Brain pericyte (primary cell): ENCODE data around the gene ASCC2.
"Not testable (repeated sequence)": the region's sequence is repeated elsewhere in the genome, so short reads cannot be mapped to it uniquely, and the experiment has no call there.

ENCODE experiments used
- DNase-seq: peaks from one replicate; pipeline ENCODE4 v3.0.0-alpha.2; 2012; ENCODE audit warnings: low read depth, low spot score

Gene ASCC2

DNA sequence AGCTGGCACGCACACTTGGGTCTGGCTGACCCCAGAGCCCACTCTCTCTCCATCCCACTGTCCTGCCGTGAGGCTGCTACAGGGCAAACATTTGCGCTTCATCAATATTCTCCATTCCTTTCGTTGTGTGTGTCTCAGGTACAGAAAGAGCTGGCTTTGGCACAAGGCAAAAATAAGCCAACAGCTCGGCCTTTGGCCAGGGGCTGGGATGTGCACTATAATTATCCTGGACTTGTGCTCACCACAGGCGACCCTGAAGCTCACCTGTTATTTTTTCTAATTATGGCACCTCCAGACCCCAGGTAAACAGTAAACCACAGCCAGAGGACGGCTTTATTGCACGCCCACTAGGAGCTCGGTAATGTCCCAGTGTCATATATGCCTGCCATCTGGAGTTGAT is 82.2 kb downstream of the ASCC2 start:
- DNase-seq = no peak

DNA sequence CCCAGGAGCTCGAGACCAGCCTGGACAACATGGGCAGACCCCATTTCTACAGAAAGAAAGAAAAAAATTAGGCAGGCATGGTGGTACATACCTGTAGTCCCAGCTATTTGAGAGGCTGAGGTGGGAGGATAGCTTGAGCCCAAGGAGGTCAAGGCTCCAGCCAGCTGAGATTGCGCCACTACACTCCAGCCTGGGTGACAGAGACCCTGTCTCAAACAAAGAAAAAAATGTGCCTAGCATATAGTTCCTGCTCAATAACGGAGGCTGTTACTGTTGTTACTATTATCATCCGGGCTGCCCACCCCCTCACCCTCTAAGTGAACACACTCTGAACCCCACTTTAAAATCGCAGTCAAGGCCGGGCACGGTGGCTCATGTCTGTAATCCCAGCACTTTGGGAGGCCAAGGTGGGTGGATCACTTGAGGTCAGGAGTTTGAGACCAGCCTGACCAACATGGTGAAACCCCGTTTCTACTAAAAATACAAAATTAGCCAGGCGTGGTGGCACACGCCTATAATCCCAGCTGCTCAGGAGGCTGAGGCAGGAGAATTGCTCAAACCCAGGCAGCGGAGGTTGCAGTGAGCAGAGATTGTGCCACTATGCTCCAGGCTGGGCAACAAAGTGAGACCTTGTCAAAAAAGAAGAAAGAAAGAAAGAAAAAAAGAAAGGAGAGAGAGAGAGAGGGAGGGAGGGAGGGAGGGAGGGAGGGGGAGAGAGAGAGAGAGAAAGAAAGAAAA is 83.2 kb downstream of the ASCC2 start:
- DNase-seq = not testable (repeated sequence)

DNA sequence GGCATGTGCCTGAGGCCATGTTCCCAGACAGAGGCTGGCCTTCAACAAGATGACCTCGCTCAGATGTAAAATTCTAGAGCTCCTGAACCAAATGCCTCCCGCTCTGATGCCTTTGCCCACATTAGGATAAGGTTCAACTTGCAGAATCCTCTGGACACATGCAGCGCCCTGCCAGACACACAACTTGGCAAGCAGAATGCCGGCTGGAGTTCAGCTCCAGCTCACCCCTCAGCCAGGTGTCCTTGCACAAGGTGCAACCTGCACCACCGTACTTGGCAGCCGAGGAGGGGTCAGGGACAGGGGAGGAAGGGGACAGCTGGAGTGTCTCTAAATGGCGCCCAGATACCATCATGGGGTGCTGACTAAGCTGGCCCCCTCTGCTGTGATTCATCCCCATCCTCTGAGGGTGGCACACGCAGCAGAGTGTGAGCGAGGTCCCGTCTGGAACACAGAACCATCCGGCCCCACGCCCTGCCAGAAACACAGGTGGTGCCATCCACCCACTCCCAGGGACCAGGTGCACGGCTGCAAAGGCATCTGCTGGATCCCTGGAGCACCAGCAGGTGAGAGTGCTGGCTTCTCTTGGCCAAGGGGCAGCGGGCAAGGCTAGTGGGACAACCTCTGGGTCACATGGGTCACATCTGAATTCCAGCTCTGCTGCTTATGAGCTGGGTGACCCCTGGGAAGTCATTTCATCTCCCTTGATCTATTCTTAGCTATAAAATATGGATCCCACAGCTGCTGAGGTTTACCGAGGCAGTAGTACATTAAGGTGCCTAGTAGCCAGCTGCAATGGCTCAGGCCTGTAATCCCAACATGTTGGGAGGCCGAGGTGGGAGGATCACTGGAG is 84.0 kb downstream of the ASCC2 start:
- DNase-seq = no peak

DNA sequence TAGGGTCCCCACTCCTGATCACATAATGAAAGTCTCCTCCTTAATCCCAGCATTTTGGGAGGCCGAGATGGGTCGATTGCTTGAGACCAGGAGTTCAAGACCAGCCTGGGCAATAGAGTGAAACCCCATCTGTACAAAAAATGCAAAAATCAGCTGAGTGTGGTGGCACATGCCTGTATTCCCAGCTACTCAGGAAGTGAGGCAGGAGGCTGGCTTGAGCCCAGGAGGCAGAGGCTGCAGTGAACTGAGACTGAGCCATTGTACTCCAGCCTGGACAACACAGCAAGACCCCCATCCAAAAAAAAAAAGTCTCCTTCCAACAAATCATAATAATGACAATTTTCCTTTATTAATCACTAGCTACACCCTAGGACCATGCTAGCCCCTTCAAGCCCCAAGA is 86.4 kb downstream of the ASCC2 start:
- no peak for DNase-seq

DNA sequence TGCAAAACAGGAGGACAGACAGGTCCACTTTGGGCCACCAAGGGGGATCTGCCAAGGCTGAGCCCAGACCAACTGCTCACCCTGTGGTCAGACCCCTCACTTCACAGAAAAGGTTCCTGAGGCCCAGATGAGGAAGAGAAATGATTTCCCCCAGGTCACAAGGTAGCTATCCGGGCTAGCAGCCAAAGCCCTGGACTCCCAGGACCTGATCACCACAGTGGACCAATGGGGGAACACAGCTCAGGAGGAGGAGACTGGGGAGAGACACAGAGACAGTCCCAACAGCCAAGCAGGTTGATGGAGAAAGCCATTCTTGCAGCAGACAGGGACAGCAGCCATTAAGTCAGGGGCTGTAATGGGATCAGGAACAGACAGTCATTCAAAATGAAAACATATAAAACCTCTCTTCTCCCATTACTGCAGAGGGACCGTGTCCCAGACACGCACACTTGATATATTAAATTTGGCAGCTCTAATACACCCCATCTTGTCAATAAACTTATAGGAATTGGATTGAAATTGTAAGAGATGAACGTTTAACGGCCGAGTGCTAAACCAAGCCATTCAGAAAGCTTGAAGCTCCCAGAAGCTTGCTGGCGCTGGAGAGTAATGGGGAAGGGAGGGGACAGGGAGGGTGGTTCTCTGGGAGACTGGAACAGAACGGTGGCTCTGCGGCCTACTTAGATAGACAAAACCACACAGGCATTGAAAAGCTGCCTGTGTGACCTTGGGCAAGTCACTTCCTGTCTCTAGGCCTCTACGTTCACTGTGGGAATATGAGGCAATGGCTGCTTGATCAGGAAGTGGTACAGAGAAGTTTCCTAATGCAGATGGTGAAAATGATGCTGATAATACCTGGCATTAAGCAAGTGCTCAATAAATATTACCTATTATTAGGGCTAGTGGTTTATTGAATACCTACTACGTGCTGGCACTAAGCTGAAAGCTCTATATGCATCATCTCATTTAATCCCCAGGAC is 87.2 kb downstream of the ASCC2 start:
- DNase-seq = no peak

DNA sequence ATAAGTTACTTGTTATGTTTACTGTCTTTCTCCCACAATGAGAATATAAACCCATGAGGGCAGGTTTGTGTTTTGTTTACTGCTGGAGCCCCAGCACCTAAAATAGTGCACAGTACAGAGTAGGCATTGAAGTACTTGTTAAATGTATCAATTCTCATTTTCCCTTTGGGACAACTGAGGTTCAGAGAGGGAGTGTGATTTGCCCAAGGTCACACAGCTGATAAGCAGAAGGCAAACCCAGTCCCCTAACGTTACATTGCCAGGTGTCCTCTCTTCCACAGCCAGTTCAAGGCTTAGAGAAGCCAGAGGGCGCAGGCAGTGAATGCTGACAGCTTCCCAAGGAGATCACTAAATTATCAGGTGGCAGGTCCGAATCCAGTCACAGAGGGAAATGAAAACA is 88.0 kb downstream of the ASCC2 start:
- DNase-seq = no peak

DNA sequence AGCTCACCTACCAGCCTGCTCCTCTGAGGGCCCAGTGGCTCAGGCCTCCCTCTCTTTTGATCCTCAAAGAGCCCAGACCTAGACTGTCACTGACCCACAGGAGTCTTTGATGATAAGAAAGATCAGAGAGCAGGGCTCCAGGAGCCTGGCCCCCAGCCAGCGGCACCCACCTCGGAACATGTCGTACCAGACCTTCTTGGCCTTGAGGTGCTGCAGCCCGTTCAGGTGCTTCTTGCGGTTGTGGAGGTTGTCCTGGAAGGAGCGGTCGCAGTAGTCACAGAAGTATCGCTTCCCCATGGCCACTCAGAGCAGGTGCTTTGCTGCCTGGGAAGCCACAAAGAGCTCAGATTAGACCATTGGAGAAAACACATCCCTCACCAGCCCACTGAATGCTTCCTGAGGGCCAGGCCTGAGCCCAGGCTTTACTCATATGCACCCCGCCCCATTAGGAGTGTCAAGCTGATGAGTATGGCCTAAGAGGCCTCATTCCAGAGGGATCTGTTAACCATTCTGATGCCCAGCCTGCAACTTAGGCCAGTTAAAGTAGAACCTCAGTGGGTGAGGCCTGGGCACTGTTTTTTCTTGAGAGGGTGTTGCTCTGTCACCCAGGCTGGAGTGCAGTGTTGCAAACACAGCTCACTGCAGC is 89.7 kb downstream of the ASCC2 start:
- no peak for DNase-seq

DNA sequence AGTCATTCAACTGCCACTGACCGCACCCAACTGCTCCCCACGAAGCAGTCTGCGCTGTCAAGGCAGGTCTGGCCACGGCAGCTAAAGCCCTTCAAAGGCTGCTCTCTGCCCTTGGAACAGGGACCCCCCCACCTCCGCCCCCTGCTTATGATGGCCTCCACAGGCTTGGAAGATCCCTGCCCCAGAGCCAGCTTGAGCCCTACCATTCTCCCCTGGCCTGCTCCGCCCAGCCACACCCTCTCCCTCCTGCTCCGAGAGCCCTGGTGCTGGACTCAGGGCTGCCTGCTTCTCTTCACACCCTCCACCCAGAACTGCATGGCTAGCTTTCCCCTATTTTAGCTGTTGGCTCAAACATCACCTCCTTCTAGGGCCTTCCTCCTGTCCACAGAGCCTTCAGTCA is 90.2 kb downstream of the ASCC2 start:
- DNase-seq = no peak

DNA sequence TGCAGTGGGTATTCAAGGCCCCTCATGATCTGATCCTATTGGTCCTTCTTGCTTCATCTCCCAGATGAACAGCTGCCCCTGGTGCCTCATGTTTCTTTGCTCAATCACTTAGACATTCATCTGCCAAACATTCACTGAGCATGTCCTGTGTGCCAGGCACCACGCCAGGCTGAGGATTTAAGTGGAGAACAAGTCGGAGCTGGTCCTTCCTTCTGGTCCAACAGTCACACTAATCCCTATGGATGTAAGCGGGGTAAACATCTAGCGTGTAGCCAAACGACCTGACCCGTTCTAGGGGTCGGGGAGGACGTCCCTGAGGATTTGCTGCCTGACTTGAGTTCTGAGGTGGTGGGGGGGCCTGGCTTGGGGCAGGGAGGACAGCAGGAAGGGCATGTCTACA is 93.2 kb downstream of the ASCC2 start:
- DNase-seq = no peak

DNA sequence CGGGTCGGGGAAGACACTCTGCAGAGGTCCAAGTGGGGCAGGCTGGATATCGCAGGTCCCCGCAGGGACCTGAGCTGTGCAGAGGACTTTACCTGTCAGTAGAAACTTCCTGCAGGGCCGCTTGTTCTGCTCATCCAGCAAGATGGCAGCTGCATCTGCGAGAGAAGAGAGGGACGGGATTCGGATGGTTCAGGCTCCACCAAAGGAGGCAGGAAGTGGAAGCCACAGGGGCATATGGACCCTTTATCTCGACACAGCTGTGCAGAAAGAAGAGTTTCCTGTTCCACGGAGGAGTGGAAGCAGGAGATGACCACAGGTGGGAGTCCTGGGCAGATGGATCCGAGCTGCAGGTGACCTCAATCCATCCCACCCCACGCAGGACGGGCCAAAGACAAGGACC is 95.7 kb downstream of the ASCC2 start:
- no peak for DNase-seq

DNA sequence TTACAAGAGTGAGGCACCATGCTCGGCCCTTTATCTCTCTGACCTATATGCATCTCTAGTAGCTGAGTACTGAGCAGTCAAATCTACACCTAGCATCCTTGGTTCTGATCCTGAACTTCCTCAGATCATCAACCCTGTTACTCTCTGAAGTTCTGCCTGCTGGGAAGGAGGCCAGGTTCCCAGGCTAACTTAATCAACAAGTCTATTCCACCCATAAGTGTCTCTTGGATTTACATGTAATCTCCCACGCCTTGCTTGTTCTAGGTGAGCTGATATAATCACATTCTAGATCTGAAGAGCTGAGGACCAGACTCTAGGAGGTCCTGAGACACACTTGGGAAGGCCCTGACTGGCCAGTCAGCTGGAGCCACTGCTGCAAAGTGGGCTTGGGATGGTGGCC is 96.1 kb downstream of the ASCC2 start:
- no peak for DNase-seq

DNA sequence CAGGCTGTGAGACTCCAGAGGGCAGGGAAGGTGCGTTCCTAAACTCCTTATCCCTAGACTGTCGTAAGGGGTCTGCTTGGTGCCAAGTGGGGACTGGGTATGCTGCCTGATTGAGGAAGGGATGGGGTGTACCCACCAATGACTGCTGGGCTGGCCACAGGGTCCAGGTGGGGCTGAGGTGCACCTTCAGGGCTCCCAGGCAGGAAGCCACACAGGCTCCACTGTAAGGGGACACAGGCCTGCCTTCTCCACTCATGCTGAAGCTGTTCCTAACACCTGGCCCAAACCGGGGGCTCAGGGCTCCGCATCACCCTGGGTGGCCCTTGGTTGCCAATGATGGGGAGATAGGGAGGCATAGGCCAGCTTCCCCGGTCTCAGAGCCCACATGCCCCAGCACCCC is 97.9 kb downstream of the ASCC2 start:
- no peak for DNase-seq

DNA sequence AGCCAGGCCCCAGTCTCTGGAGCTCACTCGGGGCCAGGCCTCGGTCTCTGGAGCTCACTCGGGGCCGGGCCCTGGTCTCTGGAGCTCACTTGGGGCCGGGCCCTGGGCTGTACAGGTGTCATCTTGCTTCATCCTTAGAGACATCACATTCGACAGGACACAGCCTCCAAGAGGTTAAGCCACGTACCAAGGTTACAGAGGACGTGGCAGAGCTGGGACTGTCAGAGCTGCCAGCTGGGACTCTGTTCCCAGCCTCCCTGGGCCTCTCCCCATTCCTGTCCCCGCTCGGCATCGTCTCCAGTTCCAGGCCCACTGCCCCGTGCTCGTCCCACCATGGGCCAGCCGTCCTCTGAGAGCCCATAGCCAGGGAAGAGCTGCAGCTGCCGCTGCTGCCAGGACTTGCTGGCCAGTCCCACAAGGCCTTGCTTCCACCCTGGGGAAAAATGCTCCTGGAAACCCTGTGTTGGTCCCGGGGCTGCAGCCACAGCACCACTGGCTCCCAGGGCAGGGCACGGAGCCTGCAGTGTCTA is 98.7 kb downstream of the ASCC2 start:
- no peak for DNase-seq
